Right kidney (tissue), 1 donor: ENCODE data around the gene LRMDA.

Experiments
- DNase-seq: peaks from one replicate; pipeline ENCODE4 v3.0.0-alpha.2; 2016

The LRMDA gene

DNA sequence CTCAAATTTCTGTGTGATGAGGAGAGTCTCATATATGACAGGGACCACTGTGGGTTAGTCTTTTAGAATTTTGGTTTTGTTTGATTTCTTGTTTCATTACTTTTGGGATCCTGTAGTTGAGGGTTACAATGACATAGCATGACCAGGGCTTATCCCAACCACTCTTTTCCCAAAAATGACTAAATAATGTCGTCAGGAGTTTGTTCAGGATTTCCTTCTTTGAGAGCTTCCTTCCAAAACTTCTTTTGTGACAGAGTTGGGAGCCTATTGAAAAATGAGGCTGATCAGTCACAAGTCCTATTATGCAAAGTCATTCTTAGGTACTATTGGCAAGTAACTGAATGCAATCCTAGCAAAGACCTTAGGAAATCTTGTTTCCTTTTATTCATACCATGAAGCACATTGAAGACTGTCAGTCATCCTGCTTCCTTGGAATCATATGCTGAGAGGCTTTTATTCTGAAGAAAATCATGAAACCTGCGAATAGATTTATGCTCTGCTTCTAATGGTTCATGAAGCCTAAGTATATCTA lies 498.3 kb downstream of the LRMDA start:
- no peak for DNase-seq

DNA sequence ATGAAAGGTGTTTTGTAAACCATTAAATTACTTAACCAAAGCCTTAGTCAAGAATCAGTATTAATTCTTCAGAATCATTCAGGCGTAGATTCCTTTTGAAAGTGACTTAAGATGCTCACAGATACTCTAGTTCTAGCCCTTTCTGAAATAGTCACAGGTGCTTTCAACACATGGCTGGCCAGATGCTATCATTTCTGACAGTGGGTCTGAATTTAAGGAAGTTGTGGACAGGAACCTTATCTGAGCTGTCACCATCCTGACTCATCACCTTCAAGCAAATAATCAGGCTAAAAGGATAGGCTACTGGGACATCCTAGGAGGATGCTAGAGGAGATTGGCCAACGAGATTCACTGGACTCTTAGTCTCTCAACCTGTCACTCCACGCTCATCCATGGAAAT lies 501.5 kb downstream of the LRMDA start:
- no peak for DNase-seq

DNA sequence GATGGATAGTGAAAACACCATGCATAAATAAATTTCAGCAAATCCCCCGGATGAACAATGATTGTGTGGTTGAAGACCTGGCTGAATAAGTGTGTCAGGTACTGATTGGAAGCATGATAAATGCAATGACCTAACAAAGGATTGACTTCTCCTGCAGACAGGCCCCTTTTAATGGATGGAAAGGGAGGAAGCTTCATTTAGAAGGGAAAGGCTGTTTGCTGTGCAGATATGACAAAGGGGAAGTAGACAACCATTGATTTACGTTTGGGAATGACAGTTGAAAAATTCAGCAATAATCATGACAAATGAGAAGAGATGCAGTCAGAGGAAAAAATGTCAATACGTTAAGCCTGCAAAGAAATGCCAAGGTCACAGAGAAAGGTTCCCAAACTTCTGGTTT lies 503.8 kb downstream of the LRMDA start:
- no peak for DNase-seq

DNA sequence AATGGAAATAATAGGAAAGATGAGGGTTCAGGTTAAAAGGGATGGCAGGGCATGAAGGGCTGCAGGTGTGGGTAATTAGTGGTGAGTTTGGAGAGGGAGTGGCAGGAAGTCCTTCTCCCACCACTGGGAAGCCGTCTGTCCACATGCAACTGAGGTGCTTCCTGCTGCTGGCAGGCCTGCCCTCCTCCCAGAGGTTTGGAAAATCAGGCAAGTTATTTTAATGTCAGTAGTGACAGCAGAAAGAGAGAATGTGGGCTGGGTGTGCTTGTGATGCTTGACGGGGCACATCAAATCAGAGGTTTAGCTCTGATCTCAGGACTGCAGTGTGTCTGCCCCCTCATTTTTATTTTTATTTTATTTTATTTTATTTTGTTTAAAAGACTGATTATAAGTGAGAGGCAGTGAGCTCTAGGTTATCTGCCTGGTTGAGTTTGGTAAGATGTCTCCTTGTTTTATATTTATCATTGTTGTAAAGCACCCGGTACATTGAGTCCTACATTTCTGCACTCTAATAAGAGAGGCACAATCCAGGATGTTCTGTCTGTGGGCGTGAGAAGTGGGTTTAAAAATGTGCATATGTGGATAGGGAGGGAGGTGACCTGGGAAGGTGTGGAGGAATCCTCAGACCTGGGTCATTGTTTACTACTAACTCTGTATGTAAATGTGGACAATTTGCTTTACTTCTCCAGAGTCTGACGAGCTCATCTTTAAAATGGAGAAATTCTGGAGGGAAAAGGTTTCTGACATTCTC lies 504.4 kb downstream of the LRMDA start:
- DNase-seq = no peak

DNA sequence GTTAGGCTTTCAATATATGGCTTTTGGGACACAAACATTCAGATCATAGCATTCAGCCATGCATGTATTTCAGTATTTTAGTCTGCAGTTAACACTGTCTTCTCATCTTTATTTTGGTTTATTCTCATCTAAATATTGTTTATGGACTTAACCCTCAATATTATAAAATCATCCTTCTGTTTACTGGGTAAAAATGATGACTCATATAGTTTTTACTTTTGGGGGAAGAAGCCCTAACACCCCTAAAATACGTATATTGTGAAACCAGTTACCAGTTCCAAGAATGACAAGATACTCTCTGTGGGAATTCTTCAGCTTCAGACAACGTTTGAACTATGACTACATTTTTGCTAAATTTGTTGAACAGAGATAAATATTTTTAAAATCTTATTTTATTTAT lies 505.4 kb downstream of the LRMDA start:
- no peak for DNase-seq

DNA sequence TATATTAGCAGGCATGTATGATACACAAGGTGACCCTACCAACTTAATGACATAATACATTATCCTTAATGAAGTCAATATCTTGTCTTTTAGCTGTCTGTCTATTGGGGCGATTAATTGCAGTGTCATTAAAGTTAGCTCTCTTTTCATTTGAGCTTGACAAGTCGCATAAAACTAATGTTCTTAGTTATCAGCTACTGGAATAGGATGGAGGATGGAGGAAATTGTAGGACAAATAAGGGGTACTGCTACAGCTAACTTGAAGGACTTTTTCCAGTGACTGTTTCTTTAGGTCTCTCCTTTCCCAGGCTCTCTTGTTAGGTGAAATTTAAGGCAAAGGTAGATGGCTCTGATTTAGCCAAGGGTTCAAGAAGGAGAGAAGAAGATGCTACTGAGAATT lies 506.4 kb downstream of the LRMDA start:
- DNase-seq = no peak

DNA sequence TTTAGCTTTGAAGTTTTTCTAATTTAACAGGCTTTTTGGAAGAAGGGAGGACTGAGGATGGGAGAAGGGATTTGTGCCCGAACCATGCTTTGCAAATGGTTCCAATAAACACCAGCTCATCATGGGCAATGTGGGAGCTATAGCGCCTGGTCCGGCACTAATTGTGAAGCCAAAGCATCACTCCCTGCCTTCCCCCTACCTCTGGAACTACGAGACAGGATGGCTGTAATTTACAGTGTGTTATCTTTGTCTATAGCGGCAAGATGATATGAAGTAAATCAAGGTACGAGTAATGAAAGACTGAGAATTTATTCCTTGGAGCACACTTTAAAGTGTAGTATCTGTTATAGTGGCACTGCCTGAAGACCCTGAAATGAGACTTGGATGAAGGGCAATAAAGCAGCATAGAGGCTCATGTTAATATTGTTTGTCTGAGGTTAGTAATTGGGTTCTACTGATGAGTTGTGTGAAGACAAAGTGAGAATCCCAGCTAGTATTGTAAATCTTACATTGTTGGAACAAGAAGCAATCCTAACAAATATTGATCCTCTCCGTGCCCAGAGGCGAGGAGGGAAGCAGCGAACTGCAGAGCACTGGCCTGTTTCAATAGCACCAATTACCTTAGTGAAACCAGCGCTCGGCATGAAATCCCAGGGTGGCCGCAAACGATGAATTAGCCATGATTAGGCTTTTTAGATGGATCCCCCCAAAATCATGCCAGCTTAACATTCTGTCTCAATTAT lies 507.1 kb downstream of the LRMDA start:
- no peak for DNase-seq

DNA sequence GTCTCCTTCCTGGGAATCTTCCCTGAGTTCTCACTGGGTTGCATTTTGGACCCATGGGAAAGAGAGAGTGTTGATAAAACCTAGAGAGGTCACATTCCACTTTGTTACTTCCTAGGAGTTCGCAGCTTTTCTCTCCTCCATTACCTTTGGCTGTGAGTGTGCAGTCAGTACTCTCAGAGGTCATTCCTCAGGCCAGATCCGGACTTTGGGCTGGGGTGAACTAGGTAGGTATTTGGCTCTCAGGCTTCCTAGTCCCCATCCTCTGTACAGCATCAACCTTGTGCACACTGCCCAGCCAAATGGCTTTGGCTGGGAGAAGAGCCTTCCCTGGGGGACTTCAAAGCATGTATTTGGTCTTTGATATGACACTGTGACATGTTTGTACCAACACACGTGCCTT lies 508.1 kb downstream of the LRMDA start:
- no peak for DNase-seq

DNA sequence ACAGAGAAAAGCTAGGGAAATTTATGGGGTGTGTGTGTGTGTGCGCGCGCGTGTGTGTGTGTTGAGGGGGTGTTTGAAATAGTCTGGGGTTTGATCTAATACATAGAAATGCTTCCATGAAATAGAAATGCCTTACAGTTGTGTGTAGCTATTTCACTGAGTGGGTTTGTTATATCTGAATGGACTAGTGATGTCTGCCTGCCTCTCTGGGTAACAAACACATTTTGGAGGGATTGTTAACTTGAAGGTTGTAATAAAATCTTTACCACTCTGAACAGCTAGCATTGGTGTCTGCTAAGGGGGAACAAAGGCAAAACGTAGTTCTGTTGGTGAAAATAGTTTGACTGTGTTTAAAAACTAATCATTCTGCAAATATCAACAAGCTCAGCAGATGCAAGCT lies 509.3 kb downstream of the LRMDA start:
- DNase-seq = no peak

DNA sequence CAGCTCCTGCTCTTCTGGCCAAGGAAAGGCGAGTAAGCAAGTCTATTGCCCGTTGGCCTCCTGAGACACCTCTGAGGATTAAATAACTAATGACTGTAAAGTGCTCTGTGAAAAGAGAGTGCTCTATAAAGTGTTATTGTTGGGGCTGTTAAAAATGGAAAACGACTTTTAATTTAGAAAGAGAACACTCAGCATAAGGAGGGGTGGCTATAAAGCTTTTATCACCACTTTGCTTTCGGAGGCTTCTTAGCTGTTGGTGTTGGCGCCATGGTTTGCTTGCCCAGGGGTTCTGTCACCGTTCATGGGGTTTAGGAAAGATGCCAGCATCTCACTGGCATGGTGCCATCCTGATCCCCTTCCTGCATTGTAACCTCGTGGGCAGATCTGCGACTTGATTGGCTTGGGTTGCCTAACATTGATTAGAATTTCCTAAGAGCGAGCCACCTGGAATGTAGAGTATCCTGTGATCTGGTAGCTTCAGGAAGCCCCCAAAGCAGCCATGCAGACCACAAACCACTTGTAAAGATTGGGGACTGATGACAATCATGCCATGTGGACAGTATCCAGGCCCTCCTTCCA lies 509.9 kb downstream of the LRMDA start:
- DNase-seq = no peak

DNA sequence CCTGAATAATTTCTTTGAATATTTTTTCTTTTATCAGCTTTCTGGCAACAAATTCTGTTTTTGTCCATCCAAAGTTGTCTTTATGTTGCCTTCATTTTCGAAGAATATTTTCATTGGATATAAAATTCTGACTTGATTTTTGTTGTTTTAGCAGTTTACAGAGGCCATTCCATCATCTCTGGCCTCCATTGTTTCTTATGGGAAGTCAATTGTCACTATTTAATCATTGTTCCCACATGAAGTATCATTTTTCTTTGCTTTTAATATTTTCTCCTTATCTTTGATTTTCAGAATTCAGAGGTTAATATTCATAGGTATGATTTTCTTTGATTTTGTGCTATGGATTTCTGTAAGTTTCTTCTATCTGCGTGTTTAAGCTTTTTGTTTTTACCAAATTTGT lies 512.6 kb downstream of the LRMDA start:
- no peak for DNase-seq

DNA sequence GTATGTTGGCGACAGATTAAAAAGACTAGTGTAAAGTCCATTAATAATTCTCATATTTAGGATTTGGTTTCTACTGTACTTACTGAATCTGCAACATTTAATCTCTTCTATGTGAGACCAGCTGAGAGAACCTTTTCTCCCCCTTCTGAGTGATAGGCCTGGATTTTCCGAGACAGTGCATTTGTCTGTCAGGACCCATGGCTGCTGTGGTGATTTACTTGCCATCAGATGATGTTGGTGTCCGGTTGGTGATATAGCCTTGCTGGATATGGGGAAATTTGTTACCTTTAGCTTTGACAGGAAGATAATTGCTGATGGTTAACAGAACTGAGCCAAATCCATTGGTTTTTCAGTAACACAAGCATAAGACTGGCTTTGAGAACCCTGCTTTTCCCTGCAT lies 517.2 kb downstream of the LRMDA start:
- no peak for DNase-seq

DNA sequence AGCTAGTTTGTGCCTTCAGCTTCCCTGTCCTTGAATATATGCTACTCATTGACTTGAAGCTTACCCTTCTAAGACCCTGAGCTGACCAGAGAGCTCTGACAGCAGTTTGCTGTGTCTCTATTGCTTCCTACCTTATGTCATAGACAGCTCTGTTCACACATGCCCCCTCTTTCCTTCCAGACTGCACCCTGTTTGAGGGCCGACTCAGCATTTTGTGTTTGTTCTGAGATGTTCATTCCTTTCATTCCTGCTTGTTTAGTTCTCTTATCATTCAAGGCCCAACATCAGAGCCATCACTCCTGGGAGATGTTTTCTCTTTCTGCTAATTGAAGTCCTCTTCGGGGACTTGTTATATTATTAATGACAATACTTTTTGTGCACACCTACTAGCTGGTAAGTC lies 518.9 kb downstream of the LRMDA start:
- no peak for DNase-seq

DNA sequence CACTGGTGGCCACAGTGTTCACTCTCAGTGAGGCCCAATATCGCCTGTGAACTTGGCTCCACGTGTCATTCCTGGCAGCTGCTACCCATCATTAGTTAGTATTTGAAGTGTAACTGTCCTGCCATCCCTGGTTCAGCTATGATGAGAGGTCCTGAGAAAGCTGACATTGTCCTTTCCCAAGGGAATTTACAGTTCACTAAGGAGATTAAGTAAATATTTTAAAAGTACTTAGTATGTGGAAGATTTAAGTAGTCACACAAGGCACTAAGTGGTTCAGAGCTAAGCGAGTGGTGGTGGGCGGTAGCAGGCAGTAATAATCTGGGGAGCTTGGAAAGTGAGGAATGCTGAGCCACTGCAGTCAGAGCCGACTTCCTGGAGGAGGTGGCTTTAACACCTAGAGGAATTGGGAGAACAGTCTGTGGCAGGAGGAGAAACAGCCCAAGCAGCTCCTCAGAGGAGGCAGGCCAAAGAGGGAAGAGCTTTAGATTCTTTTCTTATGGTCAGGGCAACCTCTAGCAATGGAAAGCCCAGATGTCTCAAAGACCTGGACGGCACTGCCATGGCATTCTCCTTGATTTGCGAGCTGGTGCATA lies 519.7 kb downstream of the LRMDA start:
- no peak for DNase-seq

DNA sequence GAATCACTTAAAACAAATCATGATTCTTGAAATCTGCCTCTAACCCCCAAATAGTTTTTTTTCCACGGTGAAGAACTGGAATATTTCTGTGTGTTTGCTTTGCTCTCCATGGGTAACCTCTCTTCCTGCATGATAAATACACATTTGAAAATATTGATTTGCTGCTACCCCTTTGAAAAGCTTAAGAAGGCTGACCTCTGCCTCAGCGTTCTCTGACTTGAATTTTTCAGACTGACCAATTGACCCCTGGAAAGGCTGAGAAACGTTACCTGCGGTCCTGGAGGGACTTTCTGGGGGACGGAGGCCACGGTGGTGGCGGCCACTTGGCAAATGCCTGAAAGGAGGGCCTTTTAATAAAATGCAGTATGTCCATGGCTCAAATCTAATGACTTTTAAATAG lies 520.2 kb downstream of the LRMDA start:
- no peak for DNase-seq

DNA sequence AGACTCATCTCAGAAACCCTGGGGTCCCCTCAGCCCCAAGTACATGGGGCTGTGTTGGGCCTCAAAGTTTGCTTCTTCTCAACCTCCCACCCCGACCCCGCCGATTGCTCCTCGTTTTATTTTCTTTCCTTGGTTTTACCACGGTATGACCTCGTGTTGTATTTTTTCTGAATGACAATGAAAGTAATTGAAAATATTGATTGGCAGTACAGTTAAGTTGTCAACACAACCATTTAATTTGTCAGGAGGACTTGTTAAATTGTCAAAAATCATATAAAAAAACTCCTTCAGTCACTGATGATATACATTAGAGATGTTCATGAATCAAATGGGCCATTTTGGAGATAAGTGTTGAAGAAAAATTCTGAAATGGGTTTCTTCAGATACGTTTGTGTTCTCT lies 520.7 kb downstream of the LRMDA start:
- no peak for DNase-seq

DNA sequence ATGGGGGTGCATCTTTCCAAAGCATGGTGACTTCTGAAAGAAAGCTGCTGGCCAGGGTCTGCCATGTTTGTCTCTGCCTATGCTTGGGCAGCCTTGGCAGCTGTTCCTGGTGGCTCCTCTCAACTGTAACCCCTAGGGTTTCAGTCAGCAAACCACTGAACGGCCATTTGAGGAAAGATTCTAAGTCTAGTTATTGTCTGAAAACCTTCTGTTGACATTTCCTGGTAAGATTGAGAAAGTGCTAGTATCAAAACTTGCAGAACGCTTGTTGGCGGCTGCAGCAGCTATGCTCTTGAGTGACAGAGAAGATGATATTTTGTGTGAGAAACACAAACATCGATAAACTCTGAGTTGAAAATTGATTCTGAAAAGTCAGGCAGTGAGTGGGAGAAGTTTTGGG lies 523.1 kb downstream of the LRMDA start:
- no peak for DNase-seq

DNA sequence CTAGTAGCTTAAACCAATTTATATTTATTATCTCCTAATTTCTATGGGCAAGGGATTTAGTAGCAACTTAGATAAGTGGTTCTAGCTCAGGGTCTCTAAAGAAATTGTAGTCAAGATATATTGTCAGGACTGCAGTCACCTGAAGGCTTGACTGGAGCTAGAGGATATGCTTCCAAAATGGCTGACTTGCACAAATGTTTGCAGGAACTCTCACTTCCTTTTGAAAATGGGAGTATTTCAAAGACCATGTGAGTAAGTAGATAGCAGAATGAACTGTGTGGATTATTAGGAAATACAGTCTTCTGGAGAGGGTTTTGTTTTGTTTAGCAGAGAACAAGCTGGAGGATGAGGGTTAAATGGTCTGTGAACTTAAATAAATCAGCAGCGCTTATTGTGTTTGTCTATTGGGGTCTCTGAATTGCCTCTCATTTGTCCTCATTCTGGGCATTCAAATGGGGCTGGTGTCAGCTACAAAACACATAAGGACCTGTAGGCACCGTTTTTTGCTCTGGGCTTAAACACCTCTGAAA lies 524.6 kb downstream of the LRMDA start:
- DNase-seq = no peak

DNA sequence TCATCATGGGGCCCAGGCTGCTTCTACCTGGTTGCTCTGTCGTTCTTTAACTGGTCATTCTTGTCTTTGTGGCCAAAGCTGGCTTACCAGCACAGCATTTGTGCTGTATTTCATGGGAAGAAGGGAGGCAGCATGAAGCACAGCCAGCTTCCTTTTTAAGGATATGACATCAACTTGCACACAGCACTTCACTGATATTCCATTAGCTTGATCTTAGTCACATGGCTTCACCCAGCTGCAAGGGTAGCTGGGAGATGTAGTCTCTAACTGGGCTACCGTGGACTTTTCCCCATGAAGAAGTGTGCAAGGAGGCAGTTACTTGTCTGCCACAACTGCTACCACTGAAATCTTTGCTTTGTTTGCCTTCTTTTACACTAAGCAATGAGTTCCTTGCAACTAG lies 525.2 kb downstream of the LRMDA start:
- no peak for DNase-seq

DNA sequence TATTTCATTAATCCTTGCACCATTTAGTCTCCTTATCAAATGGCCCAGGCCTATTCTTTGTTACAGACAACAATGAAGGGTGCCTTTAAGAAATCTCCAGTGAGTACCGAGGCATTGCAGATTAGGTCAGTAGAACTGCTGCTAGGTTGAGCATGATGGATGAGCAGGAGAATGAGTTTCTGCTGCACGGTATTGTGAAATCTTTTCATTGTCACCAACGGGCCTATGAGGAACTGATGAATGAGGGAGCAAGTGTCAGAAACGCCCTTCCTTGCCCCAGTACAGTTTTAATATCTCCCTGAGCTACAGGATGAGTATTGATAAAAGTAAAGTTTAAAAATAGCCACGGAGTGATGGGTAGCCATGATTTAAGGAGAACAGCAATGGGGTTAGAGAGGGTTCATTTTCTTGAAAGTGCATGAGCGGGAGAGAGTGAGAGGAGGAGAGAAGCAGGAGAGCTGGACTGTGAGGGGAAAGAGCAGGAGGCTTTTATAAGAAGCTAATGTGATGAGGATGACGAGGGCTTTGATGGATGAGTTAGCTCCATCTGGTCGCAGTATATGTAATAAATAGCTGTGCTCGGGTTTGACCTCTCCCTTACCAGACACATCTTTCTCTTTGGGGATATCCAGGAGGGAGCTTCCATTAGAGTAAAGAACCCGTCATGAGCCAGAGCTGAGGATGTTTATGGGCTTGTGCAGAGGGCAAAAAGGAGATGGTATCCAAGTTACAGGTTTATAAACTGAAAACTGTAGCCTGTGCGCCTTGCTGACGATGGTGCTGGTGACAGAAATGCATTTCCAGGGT lies 526.1 kb downstream of the LRMDA start:
- no peak for DNase-seq

DNA sequence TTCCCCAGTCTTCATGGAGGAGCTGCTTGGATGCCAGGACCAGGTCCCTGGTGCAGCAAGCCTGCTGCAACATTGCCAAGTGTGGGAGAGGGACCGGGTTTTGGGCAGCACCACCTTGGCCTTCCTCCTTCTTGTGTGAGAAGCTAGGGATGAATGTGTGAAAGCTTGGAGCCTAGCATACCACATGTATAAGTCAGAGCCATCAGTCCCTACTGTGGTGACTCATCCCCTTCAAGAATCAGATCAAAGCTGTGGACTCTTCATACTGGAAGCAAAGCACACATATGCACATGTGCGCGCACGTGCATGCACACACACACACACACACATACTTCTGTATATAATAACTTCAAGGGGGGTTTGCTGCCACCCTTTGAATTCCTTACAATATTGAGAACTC lies 527.8 kb downstream of the LRMDA start:
- no peak for DNase-seq

DNA sequence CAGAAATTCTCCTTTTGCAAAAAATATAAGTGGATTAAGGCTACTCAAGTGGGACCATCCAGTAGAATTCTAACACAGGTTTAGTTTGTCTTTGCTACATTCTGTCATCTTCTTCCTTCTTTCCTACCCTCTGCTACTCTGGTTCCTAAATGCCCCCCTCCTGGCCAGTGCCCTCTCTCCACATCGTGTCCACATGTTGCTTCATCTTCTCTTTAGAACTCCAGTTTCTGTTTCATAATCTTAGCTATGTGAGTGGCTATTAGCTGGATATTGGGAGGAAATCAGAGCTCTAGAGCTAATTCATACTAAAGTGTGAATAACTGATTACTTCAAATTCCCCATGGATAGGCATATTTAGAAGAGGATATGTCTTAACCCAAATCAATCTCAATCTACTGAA lies 528.5 kb downstream of the LRMDA start:
- no peak for DNase-seq
